CD8-positive, alpha-beta memory T cell (primary cell): ENCODE results near the gene AUH. TPM values are rescaled to one million over a fixed set of nuclear protein-coding genes. Genes with fewer than 3 reads are reported as not detected.
A peak's percentile ranks its signal among the peaks of the same experiment; 100 is the strongest.

Experiments used
- CTCF ChIA-PET: fragments of 350-600 bp; sonication (Branson Sonifier 250); formaldehyde crosslinking; loops from one replicate; lab custom pipeline; 2021; ENCODE audit warnings: antibody characterized with exemption; lab: Charles Lee
- POLR2A ChIA-PET: fragments of 350-600 bp; sonication (Branson Sonifier 250); formaldehyde crosslinking; loops from one replicate; lab custom pipeline; 2021; ENCODE audit warnings: antibody characterized with exemption; lab: Charles Lee
- DNase-seq, 5 donors: peaks; one replicate each; pipeline versions ENCODE4 v3.0.0 to v3.0.0-alpha.2; 2020 to 2022; ENCODE audit warnings: mixed read lengths in 1 of 5
- H3K27ac ChIP-seq: one replicate; pipeline ENCODE4 v1.7.0; 2013; ENCODE audit warnings: low read depth, mild to moderate bottlenecking, low read length, moderate library complexity
- H3K27me3 ChIP-seq: 2 replicates; pipeline ENCODE4 v1.7.0; 2013; ENCODE audit warnings: low read length, mild to moderate bottlenecking; ENCODE audit not compliant: insufficient read depth, poor library complexity, severe bottlenecking
- H3K36me3 ChIP-seq: 2 replicates; pipeline ENCODE4 v1.7.0; 2013; ENCODE audit warnings: mild to moderate bottlenecking, low read length, moderate library complexity; ENCODE audit not compliant: insufficient read depth
- H3K4me1 ChIP-seq: 2 replicates; pipeline ENCODE4 v1.7.0; 2013; ENCODE audit warnings: mild to moderate bottlenecking, low read length, moderate library complexity; ENCODE audit not compliant: insufficient read depth
- H3K4me3 ChIP-seq: 2 replicates; pipeline ENCODE4 v1.7.0; 2013; ENCODE audit warnings: mild to moderate bottlenecking, low read length
- H3K9me3 ChIP-seq: 2 replicates; pipeline ENCODE4 v1.7.0; 2013; ENCODE audit warnings: mild to moderate bottlenecking, low read length
- H3K27ac Mint-ChIP-seq, 8 donors: one replicate each; pipeline ENCODE4 v1.8.0; 2020 to 2021; ENCODE audit warnings: mixed read lengths in 8 of 8, mild to moderate bottlenecking in 6 of 8, inconsistent platforms in 3 of 8, moderate library complexity in 3 of 8
- H3K27me3 Mint-ChIP-seq, 2 donors: one replicate each; pipeline ENCODE4 v1.8.0; 2020 to 2021; ENCODE audit warnings: mixed read lengths in 2 of 2, mild to moderate bottlenecking in 1 of 2, moderate library complexity in 1 of 2
- H3K36me3 Mint-ChIP-seq, 3 donors: one replicate each; pipeline ENCODE4 v1.8.0; 2020 to 2021; ENCODE audit warnings: mixed read lengths in 3 of 3, inconsistent platforms in 1 of 3, mild to moderate bottlenecking in 1 of 3
- H3K4me1 Mint-ChIP-seq, 3 donors: one replicate each; pipeline ENCODE4 v1.8.0; 2020 to 2021; ENCODE audit warnings: mixed read lengths in 3 of 3, inconsistent platforms in 1 of 3, mild to moderate bottlenecking in 1 of 3
- H3K4me3 Mint-ChIP-seq, 7 donors: one replicate each; pipeline ENCODE4 v1.8.0; 2020 to 2021; ENCODE audit warnings: mixed read lengths in 7 of 7, mild to moderate bottlenecking in 6 of 7, moderate library complexity in 4 of 7, inconsistent platforms in 2 of 7
- H3K9me3 Mint-ChIP-seq, 5 donors: one replicate each; pipeline ENCODE4 v1.8.0; 2020 to 2022; ENCODE audit warnings: mixed read lengths in 5 of 5, mild to moderate bottlenecking in 3 of 5, moderate library complexity in 2 of 5, inconsistent platforms in 1 of 5
- polyA plus RNA-seq: library from polyadenylated mRNA; unstranded; fragments of 300-500 nt; fragmentation: Illumina TruSeq; gene quantifications from one replicate; pipeline ENCODE4 v1.2.3, GENCODE V29; 2021
- total RNA-seq, 2 experiments: library from RNA; stranded (reverse); gene quantifications; one replicate each; pipeline ENCODE4 v1.2.3, GENCODE V29; 2021

Gene AUH
- total RNA-seq (10 to 100 TPM; 33.5 to 35.0 TPM), polyA plus RNA-seq (12.8 TPM)

GRCh38 chr9:91361291-91362050 lies at the start of gene AUH:
AUH (minus strand) TSS chr9:91361918; CDS start chr9:91361889, 29 bp downstream.
- no peaks in the 10 kb centered on the region for H3K27me3 Mint-ChIP-seq
- H3K9me3 Mint-ChIP-seq, result no peaks in the 10 kb centered on the region
- peak within 1 kb of the TSS; percentile 83 to 100 (median 96) for H3K27ac Mint-ChIP-seq
- Histone ChIP-seq H3K27me3 (no peaks in the 10 kb centered on the region), H3K36me3 (no peaks in the 10 kb centered on the region), H3K9me3 (no peaks in the 10 kb centered on the region), H3K27ac (peak within 1 kb of the TSS; percentile 83), H3K4me3 (peak within 1 kb of the TSS; percentile 91), H3K4me1 (peaks cover 30% of the 10 kb centered on the region)
- CTCF ChIA-PET, result interaction anchor here (0.7 to 1.5 kb wide), 4 partner anchors 62 to 328 kb away, joined by 3 to 5 read pairs (median 4); partner anchors contain the start of gene NFIL3
- H3K4me3 Mint-ChIP-seq, result peak within 1 kb of the TSS; percentile 90 to 99 (median 99)
- H3K36me3 Mint-ChIP-seq, result peaks cover 2 to 23% (median 3%) of the 10 kb centered on the region in 3 donors
- peaks cover 42 to 59% (median 54%) of the 10 kb centered on the region in 3 donors for H3K4me1 Mint-ChIP-seq
- DNase-seq, result peak; percentile 80 to 89 (median 86)
- POLR2A ChIA-PET, result interaction anchor here (1.2 to 1.5 kb wide), 2 partner anchors 62 to 260 kb away, joined by 3 to 11 read pairs; partner anchors contain the start of gene NFIL3

GRCh38 chr9:91411096-91411771 lies 49.5 kb upstream of the AUH start:
- H3K4me3 Mint-ChIP-seq, result no peak overlapping the region
- ChIA-PET CTCF (interaction anchor here (0.7 kb wide), 1 partner anchor 119 kb away, joined by 5 read pairs; no protein-coding TSS in a partner anchor), POLR2A (no interaction called here)
- no peaks in the 10 kb centered on the region for H3K27me3 ChIP-seq
- H3K4me1 ChIP-seq, result no peaks in the 10 kb centered on the region
- no peaks in the 10 kb centered on the region for H3K9me3 Mint-ChIP-seq
- peaks cover 6 to 11% (median 10%) of the 10 kb centered on the region in 3 donors for H3K4me1 Mint-ChIP-seq
- H3K27ac Mint-ChIP-seq, result no peak overlapping the region
- H3K4me3 ChIP-seq, result no peak overlapping the region
- peaks cover 15 to 19% (median 18%) of the 10 kb centered on the region in 3 donors for H3K36me3 Mint-ChIP-seq
- H3K36me3 ChIP-seq, result no peaks in the 10 kb centered on the region
- H3K9me3 ChIP-seq, result no peaks in the 10 kb centered on the region
- DNase-seq, result no peak
- H3K27ac ChIP-seq, result no peak overlapping the region
- H3K27me3 Mint-ChIP-seq, result peaks cover 0 to 3% of the 10 kb centered on the region in 2 donors

GRCh38 chr9:91410161-91410560 lies 48.4 kb upstream of the AUH start:
- Histone ChIP-seq H3K36me3 (no peaks in the 10 kb centered on the region), H3K4me3 (no peak overlapping the region), H3K27me3 (no peaks in the 10 kb centered on the region), H3K9me3 (no peaks in the 10 kb centered on the region), H3K4me1 (no peaks in the 10 kb centered on the region), H3K27ac (no peak overlapping the region)
- peaks cover 0 to under 1% of the 10 kb centered on the region in 2 donors for H3K27me3 Mint-ChIP-seq
- POLR2A ChIA-PET, result no interaction called here
- peaks cover 15 to 19% (median 18%) of the 10 kb centered on the region in 3 donors for H3K36me3 Mint-ChIP-seq
- no peaks in the 10 kb centered on the region for H3K9me3 Mint-ChIP-seq
- H3K4me3 Mint-ChIP-seq, result no peak overlapping the region
- DNase-seq, result no peak
- no peak overlapping the region for H3K27ac Mint-ChIP-seq
- peaks cover 6 to 10% (median 9%) of the 10 kb centered on the region in 3 donors for H3K4me1 Mint-ChIP-seq
- CTCF ChIA-PET, result no interaction called here

- POLR2A ChIA-PET, result no interaction called here
- CTCF ChIA-PET, result no interaction called here
- no peaks in the 10 kb centered on the region for H3K36me3 ChIP-seq
- H3K27me3 ChIP-seq, result no peaks in the 10 kb centered on the region
- no peak overlapping the region for H3K4me3 ChIP-seq
- H3K27ac ChIP-seq, result no peak overlapping the region
- Mint-ChIP-seq H3K4me1 (peaks cover 6 to 10% (median 9%) of the 10 kb centered on the region in 3 donors), H3K27me3 (no peaks in the 10 kb centered on the region), H3K36me3 (peaks cover 15 to 19% (median 18%) of the 10 kb centered on the region in 3 donors), H3K27ac (no peak overlapping the region), H3K4me3 (no peak overlapping the region), H3K9me3 (no peaks in the 10 kb centered on the region)
- DNase-seq, result no peak
- no peaks in the 10 kb centered on the region for H3K9me3 ChIP-seq
- H3K4me1 ChIP-seq, result no peaks in the 10 kb centered on the region
These were observed 46.8 kb upstream of the AUH start for GRCh38 chr9:91408475-91408874.

GRCh38 chr9:91407580-91408318 lies 46.0 kb upstream of the AUH start:
- H3K9me3 ChIP-seq, result no peaks in the 10 kb centered on the region
- H3K4me3 ChIP-seq, result no peak overlapping the region
- no peaks in the 10 kb centered on the region for H3K36me3 ChIP-seq
- H3K4me3 Mint-ChIP-seq, result peak overlapping the region in 2 of 7 donors; percentile 15 to 41
- peaks cover 6 to 10% (median 9%) of the 10 kb centered on the region in 3 donors for H3K4me1 Mint-ChIP-seq
- no peaks in the 10 kb centered on the region for H3K4me1 ChIP-seq
- no peaks in the 10 kb centered on the region for H3K9me3 Mint-ChIP-seq
- peaks cover 15 to 19% (median 18%) of the 10 kb centered on the region in 3 donors for H3K36me3 Mint-ChIP-seq
- DNase-seq, result no peak
- POLR2A ChIA-PET, result no interaction called here
- H3K27me3 ChIP-seq, result no peaks in the 10 kb centered on the region
- peak overlapping the region in 1 of 8 donors; percentile 6 for H3K27ac Mint-ChIP-seq
- H3K27me3 Mint-ChIP-seq, result peaks cover 0 to 1% of the 10 kb centered on the region in 2 donors
- CTCF ChIA-PET, result no interaction called here
- no peak overlapping the region for H3K27ac ChIP-seq

- H3K4me1 Mint-ChIP-seq, result no peaks in the 10 kb centered on the region
- peak overlapping the region in 1 of 8 donors; percentile 11 for H3K27ac Mint-ChIP-seq
- H3K9me3 Mint-ChIP-seq, result no peaks in the 10 kb centered on the region
- no peaks in the 10 kb centered on the region for H3K36me3 ChIP-seq
- POLR2A ChIA-PET, result interaction anchor here (0.7 kb wide), 1 partner anchor 357 kb away, joined by 6 read pairs; no protein-coding TSS in a partner anchor
- CTCF ChIA-PET, result no interaction called here
- no peaks in the 10 kb centered on the region for H3K9me3 ChIP-seq
- peaks cover 13 to 16% (median 14%) of the 10 kb centered on the region in 3 donors for H3K36me3 Mint-ChIP-seq
- H3K27me3 Mint-ChIP-seq, result peaks cover 0 to 3% of the 10 kb centered on the region in 2 donors
- no peaks in the 10 kb centered on the region for H3K27me3 ChIP-seq
- H3K4me1 ChIP-seq, result no peaks in the 10 kb centered on the region
- H3K4me3 ChIP-seq, result no peak overlapping the region
- H3K27ac ChIP-seq, result no peak overlapping the region
- no peak for DNase-seq
- no peak overlapping the region for H3K4me3 Mint-ChIP-seq
These were observed 43.8 kb upstream of the AUH start for GRCh38 chr9:91405343-91406077.
